Fibroblast of skin of left biceps (primary cell): ENCODE measurements around the gene KNSTRN.

ENCODE experiments used
- DNase-seq, 2 experiments: peaks; one replicate each; pipeline ENCODE4 v3.0.0-alpha.2; 2013; ENCODE audit warnings: low read depth in 2 of 2

The KNSTRN gene

DNA sequence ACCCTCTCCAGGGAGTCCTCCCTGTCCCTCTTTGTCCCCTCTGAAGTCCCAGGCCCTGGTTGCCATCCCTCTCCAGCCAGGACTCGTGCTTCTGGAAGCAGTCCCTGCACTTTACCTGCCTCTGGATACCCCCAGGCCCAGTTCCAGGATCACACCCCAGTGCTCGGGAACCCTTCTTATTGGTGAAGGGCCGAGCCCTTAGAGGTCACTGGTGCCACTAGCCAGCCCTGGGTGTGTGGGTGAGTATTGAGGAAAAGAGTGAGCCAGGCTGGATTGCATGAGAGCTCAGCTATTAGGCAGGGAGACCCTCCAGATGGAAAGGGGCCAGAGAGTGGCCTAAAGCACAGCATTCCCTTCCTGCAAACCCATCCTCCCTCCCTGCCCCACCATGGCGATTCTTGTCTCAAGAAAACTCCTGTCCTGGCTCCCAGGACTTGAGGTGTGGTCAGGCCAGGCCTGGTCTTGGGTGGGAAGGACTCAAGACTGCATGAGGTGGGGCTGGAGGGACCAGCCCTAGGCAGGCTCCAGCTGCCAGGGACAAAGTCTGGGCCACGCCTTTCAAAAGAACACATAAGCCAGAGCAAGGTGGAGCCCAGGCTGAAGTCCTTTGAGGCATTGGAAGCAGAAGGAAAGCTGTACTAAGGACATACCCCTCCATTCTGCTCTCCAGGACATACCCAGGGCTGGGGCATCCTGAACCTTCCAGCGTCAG is 36.5 kb upstream of the KNSTRN start:
- DNase-seq: no peak

DNA sequence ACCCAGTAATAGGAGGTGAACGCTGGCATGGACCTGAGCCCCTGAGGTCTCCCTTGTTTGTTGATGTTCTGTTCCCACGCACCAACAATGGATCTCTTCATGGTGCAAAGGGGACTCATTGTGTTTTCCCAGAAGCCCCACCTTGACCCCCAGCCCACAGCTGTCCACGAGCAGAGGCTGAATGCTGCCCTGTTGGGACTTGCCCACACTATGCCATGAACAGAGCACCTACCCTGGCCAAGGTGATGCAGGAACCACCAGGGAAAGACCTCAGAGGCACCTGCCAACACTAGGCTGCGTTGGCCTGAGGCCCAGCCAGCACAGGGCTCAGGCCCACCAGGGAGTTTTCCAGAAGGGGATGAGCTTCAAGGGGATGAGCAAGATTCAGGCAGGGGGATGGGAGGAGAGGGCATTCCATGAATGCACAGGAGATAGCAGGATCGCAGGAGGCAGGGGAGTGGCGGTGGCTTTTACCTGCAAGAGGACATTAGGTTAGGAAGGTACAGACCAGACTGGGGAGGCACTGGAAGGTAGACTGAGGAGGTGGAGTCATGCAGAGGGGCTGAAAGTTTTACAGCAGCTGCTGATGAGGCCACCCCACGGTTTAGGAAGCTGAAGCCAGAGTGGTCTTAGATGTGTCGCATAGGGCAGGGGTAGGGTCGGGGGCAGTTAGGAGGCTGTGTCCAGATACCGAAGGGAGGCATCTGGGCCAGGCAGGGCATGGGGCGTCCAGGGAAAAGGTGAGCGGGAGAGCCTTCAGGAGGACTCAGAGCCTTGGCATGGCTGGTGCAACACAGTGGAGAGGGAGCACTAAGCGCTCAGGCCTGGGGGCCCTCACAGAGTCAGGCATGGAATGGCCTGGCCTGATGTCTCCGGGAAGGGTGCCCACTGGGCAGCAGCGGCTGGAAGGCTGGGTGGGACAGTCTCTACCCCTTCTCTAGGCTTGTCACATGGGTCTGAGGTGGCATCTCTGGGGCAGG is 35.7 kb upstream of the KNSTRN start:
- DNase-seq: no peak

DNA sequence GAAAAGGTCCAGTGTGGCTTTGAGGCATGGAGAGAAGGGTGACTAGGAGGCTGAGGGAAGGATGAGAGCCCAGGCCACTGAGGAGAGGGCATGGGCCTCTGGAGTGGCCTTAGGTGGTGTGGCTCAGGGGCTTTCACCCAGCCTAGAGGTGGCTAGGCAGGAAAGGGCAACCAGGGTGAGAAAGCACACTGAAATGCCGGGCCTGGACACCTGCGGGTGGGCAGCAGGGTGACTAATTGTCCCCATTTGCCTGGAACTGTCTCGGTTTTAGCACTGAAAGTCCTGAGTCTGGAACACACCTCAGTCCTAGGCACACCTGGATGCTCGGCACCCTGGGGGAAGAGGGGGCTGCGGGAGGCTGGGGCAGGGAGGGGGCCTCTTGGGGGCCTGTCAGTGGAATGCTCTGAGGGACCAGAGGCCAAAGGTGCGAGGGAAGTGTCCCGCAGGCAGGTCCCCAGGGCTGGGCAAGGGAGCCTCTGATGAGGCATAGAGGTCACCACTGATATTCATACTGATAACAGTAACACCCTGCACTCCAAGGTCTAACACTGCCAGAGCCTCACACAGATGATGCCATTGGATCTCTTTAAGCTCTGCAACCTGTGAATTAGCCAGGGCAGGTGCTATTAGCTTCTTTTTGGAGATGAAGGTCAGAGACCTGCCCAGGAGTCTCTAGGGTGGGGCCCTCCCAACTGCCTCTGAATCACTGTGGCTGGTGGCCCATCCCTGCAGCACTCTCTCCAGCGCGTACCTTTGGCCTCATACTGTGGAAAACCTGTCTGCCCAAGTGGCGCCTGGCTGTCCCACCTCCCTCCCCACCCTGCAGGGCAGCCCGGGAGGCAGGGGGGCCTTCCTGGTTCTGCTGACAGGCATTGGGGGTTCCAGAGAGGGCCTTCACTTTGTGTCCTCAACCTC is 34.7 kb upstream of the KNSTRN start:
- DNase-seq: no peak

DNA sequence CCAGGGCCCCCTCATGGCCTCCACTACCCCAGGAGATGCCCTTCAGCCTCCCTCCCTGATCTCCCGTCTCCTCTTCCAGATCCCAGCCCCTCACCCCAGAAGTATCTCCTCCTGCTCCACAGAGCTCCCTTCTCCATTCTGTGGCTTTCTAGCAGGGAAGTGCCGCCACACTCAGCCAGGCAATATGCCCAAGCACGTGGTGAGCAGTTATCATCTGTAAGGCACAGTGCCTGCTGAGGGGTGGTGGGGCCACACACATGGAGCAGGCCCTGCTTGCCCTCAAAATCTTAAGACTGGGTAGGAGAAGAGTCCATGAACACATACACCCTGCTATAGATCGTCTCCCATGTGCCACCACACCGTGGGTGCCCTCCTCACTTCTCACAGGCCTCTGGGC is 34.0 kb upstream of the KNSTRN start:
- no peak for DNase-seq

DNA sequence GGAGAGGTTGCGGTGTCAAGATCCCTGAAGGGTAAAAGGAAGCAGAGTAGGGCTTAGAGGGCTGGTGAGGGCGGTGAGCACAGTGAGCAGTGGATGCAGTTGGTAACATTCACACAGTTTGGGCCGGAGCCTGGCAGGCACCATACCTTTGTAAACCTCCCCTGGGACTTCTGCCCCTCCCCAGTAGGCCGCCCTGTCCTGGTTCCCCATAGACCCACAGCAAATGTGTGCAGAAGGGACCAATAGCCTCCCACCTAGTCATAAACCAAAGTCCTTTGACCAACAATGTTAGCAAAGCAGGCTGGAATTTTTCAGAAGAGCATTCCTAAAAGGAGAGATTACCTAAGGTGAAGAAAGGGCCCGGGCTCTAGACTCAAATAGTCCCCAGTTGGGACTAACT is 33.4 kb upstream of the KNSTRN start:
- no peak for DNase-seq

DNA sequence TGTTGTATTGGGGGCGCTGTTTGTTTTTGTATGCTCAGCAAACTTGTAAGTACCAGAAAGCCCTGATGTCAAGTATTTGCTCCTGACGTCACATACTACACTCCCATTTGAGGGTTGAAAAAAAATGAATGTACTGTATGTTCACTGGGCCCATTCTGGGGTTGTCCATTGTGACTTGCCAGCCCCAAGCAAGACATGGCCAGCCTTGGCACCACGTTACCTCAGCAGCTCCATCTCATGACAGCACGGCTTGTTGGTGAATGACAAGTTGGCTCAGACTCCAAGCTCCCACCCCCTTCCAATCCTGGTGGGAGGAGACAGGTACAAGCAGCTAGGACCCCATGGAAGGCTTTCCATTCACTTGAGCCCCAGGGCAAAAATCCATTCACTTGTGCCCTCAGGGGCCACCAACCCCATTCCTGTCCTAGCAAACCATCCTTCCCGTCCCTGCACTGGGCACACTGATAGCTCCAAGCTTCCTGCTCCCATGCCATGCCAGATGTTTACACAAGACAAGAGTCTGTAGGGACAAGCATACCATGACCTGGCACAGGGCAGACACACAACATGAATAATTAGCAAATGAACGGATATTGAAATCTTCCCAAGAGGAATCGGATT is 30.1 kb upstream of the KNSTRN start:
- no peak for DNase-seq

DNA sequence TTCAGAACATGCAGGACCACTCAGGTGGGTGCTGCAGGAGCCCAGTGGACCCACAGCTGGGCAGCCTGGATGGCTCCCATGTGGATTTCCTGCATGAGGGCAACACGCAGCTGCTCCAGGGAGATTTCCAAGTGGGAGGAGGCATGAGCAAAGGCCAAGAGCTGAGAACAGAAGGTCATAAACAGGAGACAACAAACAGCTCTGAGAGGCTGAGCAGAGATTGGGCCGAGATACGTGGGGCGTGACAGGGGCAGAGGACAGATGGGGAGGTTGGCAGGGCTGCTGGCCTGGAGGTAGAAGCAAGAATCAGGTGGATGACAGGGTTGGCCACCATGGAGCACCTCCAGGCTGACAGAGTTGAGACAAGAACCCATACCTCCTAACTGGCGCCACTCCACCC is 28.8 kb upstream of the KNSTRN start:
- no peak for DNase-seq

DNA sequence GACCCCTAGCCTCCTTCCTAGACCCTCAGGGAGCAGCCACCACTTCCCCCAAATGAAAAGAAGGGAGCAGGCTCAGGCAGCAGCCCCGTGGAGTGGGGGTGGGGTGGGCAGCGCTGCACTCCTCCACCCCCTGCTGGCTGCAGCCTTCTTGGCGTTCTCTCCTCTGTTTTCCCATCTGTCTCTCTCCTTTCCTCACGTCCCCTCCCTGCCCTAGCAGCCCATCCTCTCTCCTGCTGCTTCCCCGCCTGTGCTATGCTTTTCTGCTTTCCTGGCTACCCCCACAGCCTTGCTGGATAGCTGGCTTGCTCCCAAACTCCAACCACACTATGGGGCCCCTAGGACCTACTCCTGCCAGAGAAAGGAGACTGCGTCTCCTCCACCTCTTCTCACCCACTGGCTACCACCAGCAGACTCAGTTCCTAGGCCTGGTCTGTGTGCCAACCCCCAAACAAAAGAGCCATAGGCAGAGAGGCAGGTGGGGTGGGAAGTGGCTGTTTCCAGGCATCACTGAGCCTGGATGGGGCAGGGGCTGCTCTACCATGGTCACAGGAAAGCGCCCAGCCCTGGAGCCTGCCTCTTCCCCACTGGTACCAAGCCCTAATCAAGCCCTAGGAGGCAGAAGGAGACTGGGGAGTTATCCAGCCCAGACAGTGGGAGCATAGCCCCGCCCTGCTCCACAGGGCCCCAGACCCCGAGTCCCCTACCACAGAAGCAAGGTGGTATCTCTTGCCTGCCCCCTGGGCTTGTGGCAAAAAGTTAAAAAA is 27.9 kb upstream of the KNSTRN start:
- DNase-seq: peak; percentile 73 to 79

DNA sequence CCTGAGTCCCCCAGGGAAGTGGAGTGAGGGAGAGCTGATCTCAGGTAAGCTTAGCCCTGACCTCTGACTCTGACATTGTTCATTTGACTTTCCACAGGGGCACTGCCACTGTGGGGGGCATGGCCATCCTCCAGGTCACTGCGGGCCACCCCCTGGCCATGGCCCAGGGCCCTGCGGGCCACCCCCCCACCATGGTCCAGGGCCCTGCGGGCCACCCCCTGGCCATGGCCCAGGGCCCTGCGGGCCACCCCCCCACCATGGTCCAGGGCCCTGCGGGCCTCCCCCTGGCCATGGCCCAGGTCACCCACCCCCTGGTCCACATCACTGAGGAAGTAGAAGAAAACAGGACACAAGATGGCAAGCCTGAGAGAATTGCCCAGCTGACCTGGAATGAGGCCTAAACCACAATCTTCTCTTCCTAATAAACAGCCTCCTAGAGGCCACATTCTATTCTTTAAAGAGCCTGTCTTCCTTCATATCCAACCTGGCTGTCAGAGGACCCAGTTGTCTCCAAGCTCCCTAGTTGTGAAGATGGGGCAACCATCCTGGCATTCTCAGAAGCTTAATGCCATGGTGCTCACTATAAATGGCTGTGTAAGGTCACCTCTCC is 26.4 kb upstream of the KNSTRN start:
- no peak for DNase-seq

DNA sequence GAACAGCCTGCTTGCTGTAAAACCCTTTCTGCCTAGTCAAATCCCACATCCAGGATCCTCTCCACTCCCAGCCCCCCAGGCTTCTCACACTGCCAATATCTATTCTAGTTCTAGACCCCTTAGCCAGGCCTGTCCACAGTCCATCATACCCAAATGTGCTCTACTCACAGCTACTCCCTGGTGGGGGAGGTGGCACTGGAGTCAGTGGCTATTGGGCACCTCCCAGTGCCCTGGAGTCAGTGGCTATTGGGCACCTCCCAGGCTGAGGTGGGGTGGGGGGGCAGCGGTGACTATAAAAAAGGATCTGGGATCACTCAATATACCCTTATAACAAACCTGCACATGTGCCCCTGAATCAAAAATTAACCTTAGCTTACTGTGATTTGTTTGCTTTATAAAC is 25.3 kb upstream of the KNSTRN start:
- no peak for DNase-seq

DNA sequence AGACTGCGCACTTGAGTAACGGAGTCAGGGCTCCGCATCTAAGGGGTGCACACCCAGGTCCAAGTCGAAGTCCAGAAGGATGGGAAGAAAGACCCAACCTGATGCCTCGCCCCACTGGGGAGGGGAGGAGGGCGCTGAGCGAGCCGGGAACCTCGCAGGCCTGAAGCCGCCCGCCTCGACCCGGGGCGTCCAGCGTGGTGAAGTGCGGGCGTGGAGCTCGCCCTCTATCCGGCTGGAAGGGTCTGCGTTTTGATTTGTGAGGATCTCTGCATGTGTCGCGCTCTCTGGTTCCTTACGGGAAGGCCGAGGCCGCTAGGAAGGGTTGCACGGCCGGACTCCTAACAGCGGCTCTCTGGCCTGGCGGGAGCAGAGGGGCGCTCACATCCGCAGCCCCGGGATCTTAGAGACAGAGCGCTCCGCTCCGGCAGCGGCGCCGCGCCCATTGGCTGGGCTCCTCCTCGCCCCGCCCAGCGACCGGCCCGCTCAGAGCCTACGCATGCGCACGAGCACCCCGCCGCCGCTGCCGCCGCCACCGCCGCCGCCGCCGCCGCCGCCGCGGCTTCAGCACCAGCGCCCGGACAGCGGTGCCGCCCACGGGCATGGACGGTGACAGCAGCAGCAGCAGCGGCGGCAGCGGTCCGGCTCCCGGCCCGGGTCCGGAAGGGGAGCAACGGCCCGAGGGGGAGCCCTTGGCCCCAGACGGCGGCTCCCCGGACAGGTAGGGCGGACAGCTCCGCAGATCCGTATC is 24.6 kb upstream of the KNSTRN start, which contains the start of gene DISP2:
Gene DISP2 (plus strand): TSS at position 497 of the 748 bp plus-strand sequence. CDS start 103 bp downstream, at position 600.
- DNase-seq: no peak

DNA sequence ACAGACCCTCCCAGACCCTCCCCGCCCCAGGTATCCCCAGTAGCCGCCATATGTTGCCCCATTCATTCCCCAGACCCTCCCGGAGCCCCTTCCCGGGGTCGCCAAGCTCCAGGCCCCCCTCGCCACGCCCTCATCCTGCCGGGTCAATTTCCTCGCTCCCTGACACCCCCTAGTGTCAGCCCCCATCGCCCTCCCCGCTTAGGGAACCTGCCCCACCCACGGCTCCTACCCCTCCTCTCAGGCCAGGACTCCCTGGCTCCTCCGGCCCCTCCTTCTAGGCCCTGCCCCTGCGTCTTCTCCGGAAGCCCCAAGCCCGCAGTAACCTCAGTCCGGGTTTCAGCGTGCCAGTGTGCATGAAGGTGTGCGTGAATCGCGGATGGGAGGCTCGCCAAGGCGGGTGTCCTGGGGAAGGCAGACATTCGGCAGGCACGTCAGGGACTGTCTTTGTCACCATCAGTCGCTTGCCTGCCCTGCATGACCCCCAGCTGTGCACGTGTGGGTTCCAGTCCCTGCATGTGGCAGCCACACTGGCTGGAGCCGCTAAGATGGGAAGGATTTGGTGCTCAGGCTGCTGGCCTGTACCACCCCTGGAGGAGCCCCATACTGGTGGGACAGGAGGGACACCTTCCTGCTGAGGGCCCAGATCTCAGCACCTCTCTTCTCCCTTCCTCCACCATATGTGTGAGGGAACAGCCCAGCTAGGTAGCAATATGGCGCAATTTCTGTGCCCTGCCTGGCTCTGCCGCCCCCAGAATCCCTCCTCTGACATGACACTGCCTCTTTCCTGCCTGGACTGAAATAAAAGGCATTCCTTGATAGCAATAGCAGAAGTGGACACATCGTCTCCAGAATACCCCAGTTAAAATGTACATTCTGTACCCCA is 23.8 kb upstream of the KNSTRN start:
- DNase-seq: no peak

DNA sequence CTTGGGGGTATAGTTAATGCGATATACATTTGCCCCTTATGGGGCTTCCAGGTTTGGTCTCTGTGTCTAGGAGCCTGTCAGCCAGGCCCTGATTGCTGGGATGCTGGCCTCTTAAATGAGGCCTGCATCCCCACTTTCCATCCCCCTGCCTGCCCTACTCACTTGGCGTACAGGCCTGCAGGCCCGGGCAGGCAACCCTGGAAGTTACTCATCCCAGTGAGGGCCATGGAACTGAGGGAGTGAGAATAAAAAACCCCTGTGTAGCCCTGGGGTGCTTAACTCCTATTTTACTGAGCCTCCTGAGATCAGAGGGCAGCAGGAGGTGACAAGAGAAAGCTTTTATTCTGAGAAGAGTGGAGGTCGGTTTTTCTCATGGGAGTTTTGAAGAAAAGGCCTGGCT is 22.5 kb upstream of the KNSTRN start:
- no peak for DNase-seq

DNA sequence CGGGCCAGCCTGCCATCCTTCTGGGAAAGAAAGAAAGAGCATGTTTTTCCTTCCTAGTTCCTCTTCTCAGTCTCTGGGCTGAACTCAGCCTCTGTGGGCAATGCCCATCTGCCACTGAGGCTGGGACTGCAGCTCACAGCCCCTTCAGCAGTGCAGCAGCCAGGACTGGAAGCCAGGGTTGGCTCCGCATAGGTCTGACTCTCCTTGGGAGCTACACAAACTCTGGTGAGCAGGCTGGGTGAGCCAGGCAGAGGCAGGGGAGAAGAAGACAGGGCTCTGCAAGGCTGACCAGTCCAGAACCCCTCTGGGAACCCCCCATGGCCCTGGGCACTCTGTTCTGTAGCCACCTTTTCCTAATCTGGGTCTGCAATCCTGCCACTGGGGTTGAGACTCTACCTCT is 20.9 kb upstream of the KNSTRN start:
- DNase-seq: no peak

DNA sequence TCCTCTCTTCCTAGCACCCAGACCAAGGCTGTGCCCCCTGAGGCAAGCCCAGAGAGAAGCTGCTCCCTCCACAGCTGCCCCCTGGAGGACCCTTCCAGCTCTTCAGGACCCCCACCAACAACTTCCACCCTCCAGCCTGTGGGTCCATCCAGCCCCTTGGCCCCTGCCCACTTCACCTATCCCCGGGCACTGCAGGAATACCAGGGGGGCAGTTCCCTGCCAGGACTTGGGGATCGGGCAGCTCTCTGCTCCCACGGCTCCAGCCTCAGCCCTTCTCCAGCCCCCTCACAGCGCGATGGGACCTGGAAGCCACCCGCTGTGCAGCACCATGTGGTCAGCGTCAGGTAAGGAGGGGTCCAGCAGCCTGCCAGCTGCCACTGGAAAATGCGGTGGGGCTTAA is 18.9 kb upstream of the KNSTRN start:
- DNase-seq: no peak

DNA sequence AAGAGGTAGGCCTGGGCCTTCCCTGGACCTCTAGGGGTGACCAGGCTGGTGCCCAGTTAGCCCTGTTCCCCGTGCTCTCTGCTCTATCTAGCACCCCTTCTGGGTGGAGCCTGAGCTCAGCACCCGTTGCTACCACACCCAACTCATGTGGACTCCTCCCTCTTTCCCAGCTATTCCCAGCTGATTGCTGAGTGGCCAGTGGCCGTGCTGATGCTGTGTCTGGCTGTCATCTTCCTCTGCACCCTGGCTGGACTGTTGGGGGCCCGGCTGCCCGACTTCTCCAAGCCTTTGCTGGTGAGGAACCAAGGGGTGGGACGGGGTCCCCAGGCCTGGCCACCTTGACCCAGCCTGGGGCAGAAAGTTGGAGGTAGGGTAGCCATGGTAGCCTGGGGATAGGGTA is 18.3 kb upstream of the KNSTRN start:
- DNase-seq: no peak

DNA sequence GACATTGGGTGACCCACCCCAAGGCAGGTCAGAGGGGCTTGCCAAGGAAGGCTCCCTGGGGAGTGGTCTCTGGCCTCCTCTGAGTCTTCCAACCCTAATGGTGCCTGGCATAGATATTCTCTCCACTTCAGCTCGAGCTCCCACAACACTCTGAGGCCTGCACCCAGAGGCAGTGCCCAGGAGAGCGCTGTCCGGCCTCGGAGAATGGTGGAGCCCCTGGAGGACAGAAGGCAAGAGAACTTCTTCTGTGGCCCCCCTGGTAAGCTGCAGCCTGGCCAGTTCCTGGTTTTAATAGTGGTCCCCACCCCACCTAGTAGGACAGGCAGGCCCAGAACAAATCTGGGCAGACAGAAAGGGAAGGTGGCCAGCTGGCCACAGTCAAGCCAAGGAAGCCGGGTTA is 17.5 kb upstream of the KNSTRN start:
- no peak for DNase-seq

DNA sequence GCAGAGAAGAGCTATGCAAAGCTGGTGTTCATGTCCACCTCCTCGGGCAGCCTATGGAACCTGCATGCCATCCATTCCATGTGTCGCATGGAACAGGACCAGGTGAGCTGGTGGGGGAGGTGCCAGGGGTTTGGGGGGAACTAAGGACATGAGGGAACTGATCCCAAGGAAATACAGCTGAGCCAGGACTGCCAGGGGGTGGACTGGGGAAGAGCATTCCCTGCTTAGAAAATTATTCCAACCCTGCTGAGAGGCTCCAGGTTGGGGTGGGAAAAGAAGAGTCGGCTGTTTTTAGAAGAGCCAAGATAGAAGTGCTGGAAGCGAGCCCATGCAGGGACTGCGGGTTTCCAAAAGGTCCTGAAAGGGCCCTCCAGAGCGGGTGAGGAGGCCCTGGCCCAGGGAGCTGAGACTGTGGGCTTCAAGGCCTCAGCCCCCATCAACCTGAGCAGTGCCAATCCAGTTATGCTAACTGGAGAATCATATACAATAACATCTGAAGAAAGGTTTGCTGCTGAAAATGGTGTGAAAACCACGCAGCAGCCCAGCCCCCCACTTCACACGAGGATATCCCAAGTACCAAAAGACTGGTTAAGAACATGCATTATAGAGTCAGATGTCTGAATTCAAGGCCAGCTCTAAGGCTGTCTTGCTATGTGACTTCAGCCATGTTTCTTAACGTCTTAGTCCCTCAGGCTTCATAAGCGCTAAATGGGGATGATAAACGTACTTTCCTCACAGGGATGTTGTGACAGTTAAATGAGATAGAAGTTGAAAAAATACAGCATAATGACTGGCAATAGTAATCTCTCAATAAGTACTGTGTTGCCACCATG is 16.7 kb upstream of the KNSTRN start:
- DNase-seq: no peak
